Neutrophil (primary cell): Measurements from ENCODE around the gene PSMD7.

Experiments used
- H3K27ac ChIP-seq: fragments of 200-600 bp; sonication (generic); 2 replicates; pipeline ENCODE4 v1.5.1; 2016; ENCODE audit warnings: mild to moderate bottlenecking, moderate library complexity
- H3K27me3 ChIP-seq: fragments of 200-600 bp; sonication (generic); 2 replicates; pipeline ENCODE4 v1.6.0; 2016; ENCODE audit warnings: mild to moderate bottlenecking
- H3K36me3 ChIP-seq: fragments of 200-600 bp; sonication (generic); 2 replicates; pipeline ENCODE4 v1.5.1; 2017
- H3K4me1 ChIP-seq, 2 experiments: fragments of 200-600 bp in 1 of 2; sonication (generic) in 1 of 2; 1 replicate in 1 of 2; 2 replicates in 1 of 2; pipeline versions ENCODE4 v1.5.1 to v1.6.1; 2013 to 2016; ENCODE audit warnings: low read depth in 1 of 2, low read length in 1 of 2, mild to moderate bottlenecking in 1 of 2, moderate library complexity in 1 of 2; ENCODE audit not compliant: control insufficient read depth in 1 of 2, insufficient read depth in 1 of 2
- H3K4me3 ChIP-seq, 2 experiments: fragments of 200-600 bp in 1 of 2; sonication (generic) in 1 of 2; 1 replicate in 1 of 2; 2 replicates in 1 of 2; pipeline ENCODE4 v1.5.1; 2013 to 2016; ENCODE audit warnings: low read depth in 1 of 2, low read length in 1 of 2, mild to moderate bottlenecking in 1 of 2, moderate library complexity in 1 of 2
- H3K9me3 ChIP-seq: fragments of 200-600 bp; sonication (generic); 2 replicates; pipeline ENCODE4 v1.5.1; 2016
- CTCF ChIP-seq: fragments of 200-600 bp; sonication (generic); IDR thresholded peaks from 2 replicates; pipeline ENCODE4 v1.5.1; 2016; ENCODE audit warnings: antibody characterized with exemption

The PSMD7 gene

GRCh38 chr16:74257061-74257460 lies 39.6 kb upstream of the PSMD7 start:
- no peak for TF ChIP-seq CTCF
- no peaks in the 10 kb centered on the region for H3K27me3 ChIP-seq
- H3K27ac ChIP-seq, result no peak overlapping the region
- H3K9me3 ChIP-seq, result no peaks in the 10 kb centered on the region
- H3K4me1 ChIP-seq, result no peaks in the 10 kb centered on the region
- no peaks in the 10 kb centered on the region for H3K36me3 ChIP-seq
- H3K4me3 ChIP-seq, result no peak overlapping the region

DNA sequence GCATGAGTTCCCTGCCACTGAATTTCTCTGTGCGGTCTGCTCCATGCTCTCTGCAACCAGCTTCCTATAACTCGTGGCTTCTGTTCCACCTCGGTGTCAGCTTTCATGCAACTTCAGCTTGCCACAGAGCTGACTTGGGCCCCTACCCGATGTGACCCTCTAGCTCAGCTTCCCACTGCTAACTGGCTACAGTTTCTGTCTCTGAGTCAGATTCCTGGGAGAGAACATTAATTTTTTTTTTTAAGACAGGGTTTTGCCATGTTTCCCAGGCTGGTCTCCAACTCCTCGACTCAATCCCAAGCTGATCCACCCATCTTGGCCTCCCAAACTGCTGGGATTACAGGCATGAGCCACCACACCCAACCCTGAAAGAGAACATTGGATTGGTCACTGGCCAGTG lies 35.5 kb upstream of the PSMD7 start:
- H3K4me3 ChIP-seq, result no peak overlapping the region
- no peak for TF ChIP-seq CTCF
- no peaks in the 10 kb centered on the region for H3K36me3 ChIP-seq
- H3K9me3 ChIP-seq, result no peaks in the 10 kb centered on the region
- H3K27me3 ChIP-seq, result no peaks in the 10 kb centered on the region
- H3K27ac ChIP-seq, result no peak overlapping the region
- no peaks in the 10 kb centered on the region for H3K4me1 ChIP-seq

DNA sequence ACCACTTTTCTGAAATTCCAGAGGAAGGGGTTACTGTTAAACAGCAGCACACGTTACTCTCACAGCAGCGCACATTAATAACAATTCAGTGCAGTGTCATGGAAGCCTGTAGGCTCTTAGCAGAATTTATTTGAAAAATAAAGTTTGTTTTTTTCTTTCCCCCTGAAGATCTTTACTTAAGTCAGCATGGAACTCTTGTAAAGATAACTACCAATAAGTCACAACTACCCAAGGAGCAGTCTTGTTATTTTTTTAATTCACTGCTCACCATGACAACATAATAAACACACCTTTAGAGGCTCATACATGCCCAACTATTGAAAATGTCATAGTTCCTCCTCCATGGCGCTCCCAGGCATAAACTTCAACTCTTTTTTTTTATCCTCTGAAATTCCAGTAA lies 31.8 kb upstream of the PSMD7 start:
- TF ChIP-seq CTCF, result no peak
- Histone ChIP-seq H3K36me3 (no peaks in the 10 kb centered on the region), H3K27me3 (peaks cover 23% of the 10 kb centered on the region), H3K4me3 (no peak overlapping the region), H3K9me3 (no peaks in the 10 kb centered on the region), H3K27ac (no peak overlapping the region), H3K4me1 (no peaks in the 10 kb centered on the region)

DNA sequence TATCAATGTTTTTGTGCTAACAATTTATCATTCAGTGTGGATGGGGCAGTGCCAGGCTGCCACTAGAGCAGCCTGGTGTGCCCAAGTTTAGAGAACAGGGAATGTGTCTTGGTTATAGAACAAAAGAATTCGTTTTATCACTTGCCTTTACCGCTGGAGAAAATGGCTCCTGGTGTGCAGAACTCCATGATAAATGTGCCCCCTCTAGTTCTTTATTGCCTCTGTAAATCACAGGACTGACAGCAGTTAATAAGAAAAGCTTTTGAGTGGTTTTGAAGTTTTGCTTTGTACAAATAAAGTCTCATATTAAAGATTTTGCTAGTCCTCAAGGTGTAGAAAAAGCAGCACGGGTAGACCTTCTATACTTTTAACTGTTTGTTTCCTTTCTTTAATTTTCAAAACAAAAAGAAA lies 28.2 kb upstream of the PSMD7 start:
- Histone ChIP-seq H3K9me3 (no peaks in the 10 kb centered on the region), H3K27me3 (peaks cover 23% of the 10 kb centered on the region), H3K36me3 (no peaks in the 10 kb centered on the region), H3K27ac (no peak overlapping the region), H3K4me3 (no peak overlapping the region), H3K4me1 (no peaks in the 10 kb centered on the region)
- no peak for TF ChIP-seq CTCF

GRCh38 chr16:74271872-74272271 lies 24.7 kb upstream of the PSMD7 start:
- H3K9me3 ChIP-seq, result no peaks in the 10 kb centered on the region
- no peak overlapping the region for H3K4me3 ChIP-seq
- H3K27ac ChIP-seq, result no peak overlapping the region
- no peaks in the 10 kb centered on the region for H3K4me1 ChIP-seq
- TF ChIP-seq CTCF, result no peak
- peaks cover 19% of the 10 kb centered on the region for H3K27me3 ChIP-seq
- no peaks in the 10 kb centered on the region for H3K36me3 ChIP-seq

DNA sequence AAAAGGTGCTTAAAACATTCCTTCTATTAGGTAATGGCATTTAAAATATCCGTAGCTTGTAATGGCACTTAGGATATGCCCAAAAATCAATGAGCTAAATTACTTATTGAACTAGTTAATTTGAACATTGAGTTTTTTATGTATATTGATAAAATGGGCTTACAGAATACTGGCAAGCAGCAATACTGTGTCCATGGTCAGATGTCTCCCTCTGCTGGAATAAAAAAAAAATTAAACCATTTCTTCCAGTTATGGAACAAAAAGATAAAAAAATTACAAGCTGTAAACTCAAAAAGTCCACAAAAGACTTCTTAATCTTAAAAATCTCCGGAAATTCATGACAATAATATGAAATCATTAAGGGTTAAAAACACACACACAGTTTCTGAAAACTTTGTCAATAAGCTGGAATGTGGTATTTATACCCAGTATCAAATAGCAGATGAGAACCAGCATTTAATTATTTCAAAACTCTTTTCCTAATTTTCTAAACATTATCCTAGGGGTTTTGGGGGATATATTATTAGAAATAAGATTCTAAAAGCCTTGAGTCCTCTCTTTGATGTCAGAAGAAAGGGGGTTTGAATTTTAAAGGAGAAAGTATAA lies 21.5 kb upstream of the PSMD7 start:
- no peak for TF ChIP-seq CTCF

More for the DNA sequence above, 21.5 kb upstream of the PSMD7 start:
- Histone ChIP-seq H3K27ac (no peak overlapping the region), H3K4me3 (no peak overlapping the region), H3K27me3 (no peaks in the 10 kb centered on the region), H3K9me3 (no peaks in the 10 kb centered on the region), H3K36me3 (no peaks in the 10 kb centered on the region), H3K4me1 (no peaks in the 10 kb centered on the region)
